GM13976 (cell line): ENCODE data around the gene RSPH4A.

ENCODE experiments used
- DNase-seq: peaks from one replicate; pipeline ENCODE4 v3.0.0; 2012; ENCODE audit warnings: low spot score
- in situ Hi-C: fragments of 300-500 bp; cut with MboI; formaldehyde crosslinking; loops from one replicate; pipeline ENCODE4 v1.12.0; 2022; ENCODE audit warnings: low sequenced_read_pairs, mixed read lengths, inconsistent platforms; ENCODE audit not compliant: unreplicated experiment
- TF ChIP-seq, protein P1 (sequence below): IDR thresholded peaks from 2 replicates; pipeline ENCODE4 v1.5.1; 2012; ENCODE audit warnings: borderline replicate concordance, mild to moderate bottlenecking; ENCODE audit not compliant: insufficient read depth; ENCODE audit errors: extremely low read depth, missing control alignments, control extremely low read depth

RSPH4A gene

DNA sequence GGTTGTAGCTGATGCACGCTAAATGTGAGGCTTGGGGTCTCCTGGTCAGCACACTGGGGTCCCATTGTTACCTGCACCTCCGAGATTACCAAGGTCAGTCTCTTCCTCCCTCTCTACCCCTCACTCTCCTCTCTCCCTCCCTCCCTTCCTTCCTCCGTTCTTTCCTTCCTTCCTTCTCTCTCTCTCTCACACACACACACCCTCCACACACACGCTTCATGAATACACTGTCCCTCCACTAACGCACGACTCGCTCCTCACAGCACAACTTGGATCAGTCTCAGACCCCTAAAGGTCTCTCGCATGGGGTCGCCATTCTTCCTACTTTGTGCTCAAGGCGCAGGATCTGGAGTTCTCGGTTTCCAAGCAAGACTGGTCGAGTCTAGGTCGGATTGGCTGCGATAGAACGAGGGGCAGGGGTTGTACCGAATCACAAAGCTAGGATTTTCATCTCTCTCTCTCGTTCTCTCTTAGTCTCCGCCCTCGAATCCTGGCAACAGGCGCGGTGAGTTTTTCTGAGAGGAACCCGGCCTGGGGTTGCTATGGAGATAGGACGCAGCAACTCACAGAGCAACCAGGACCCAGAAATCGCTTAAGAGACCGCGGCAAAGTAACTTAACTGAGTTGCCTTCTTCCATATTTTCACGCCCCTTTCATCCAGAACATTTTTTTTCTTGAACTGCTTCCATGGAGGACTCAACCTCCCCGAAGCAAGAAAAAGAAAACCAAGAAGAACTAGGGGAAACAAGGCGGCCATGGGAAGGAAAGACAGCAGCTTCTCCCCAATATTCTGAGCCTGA is at the start of gene RSPH4A:
Gene RSPH4A, plus strand, starts transcription at position 543 of the 800 bp plus-strand sequence. Its CDS starts 145 bp downstream, at position 688.
- DNase-seq = peak; percentile 84
- TF ChIP-seq, protein P1, sequence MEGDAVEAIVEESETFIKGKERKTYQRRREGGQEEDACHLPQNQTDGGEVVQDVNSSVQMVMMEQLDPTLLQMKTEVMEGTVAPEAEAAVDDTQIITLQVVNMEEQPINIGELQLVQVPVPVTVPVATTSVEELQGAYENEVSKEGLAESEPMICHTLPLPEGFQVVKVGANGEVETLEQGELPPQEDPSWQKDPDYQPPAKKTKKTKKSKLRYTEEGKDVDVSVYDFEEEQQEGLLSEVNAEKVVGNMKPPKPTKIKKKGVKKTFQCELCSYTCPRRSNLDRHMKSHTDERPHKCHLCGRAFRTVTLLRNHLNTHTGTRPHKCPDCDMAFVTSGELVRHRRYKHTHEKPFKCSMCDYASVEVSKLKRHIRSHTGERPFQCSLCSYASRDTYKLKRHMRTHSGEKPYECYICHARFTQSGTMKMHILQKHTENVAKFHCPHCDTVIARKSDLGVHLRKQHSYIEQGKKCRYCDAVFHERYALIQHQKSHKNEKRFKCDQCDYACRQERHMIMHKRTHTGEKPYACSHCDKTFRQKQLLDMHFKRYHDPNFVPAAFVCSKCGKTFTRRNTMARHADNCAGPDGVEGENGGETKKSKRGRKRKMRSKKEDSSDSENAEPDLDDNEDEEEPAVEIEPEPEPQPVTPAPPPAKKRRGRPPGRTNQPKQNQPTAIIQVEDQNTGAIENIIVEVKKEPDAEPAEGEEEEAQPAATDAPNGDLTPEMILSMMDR = no peak
- in situ Hi-C loops = no loop called here

DNA sequence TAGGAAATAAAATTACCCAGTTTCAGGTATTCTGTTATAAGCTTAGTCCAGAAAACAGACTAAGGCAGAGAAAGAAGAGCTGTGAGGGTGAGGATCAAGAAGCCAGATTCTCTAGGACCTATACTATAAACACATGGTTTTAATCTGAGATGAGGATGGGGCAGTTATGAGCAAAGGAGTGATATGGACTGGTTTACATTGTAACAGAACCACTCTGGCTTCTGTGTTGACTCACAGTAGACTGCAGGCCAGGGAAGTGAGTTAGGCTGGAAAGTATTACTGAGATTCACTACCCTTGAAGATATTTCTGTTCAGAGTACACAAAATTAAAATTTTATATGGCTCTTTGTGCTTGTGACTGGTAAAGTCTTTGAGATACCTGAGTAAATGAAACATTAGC is 48.2 kb upstream of the RSPH4A start:
- TF ChIP-seq, protein P1 = no peak
- in situ Hi-C loops = no loop called here
- no peak for DNase-seq

DNA sequence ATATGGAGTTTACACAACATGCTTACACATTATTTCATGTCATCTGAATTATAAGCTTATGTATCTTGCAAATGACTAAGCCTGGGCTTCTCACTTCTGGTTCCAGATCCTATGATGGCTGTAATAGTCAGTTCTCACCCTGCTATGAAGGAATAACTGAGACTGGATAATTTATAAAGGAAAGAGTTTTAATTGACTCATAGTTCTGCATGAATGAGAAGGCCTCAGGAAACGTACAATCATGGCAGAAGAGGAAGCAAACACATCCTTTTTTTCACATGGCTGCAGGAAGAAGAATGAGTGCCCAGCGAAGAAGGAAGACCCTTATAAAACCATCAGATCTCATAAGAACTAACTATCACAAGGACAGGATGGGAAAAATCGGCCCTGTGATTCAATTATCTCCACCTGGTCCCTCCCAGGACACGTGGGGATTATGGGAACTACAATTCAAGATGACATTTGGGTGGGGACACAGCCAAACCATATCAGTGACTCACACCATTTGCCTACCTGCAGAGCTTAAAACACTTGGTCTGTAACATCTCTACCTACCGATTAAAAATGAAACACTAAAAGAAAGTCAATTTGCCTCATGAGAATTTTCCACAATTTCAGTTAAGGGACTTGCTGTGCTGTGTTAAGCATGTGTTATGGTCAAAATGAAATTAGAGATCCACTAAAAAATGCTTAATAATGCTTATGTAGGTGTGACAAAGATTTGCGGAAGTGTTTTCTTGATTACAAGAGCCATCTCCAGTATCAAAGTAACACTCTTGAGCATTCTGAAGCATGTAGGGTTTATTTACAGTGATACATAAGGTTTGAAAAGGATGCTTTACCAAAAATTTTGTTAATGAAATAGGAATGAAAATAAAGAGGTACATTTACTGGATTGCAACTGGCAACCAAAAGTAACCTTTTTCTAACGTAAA is 47.2 kb upstream of the RSPH4A start:
- no peak for DNase-seq
- TF ChIP-seq, protein P1 = no peak
- in situ Hi-C loops = no loop called here

DNA sequence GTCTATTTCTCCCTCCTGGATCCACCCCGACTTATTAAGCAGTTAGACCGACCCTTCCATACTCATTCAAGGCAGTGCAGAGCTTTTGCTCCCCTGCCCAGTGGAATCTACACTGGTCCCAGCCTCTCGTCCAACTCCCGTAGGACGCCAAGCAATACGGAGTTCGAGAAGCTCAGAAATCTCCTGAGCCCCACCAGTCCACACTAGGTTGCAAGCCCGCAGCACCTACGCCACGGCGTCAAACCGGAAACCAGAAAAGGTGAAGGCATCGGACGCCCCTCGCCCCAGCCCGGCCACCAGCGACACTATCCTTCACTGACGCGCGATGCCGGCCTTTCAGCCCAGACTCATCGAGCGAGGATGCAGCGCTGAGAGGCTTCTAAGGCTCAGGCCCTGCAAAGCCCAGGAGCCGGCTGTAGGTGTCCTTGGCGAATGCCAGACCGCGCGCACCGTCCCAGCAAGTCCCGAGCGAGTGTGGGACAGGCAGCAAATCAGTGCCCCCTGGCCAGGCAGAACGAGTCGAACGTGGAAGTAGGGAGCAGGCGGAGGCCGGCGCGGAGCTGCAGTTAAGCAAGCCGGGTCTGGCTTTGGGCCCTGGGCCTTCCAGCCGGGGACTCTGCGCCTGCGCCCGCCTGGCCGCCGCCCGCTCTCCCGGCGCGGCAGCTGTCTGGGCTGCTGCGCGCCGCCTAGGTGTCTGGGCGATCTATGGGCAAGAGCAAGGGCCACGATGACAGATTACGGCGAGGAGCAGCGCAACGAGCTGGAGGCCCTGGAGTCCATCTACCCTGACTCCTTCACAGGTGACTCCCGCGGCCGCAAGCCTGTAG is 45.2 kb upstream of the RSPH4A start, which contains the start of gene RWDD1:
Gene RWDD1, plus strand, starts transcription at position 649 of the 827 bp plus-strand sequence. Its CDS starts 79 bp downstream, at position 728.
- TF ChIP-seq, protein P1 = no peak
- in situ Hi-C loops = no loop called here
- peak; percentile 97 for DNase-seq

DNA sequence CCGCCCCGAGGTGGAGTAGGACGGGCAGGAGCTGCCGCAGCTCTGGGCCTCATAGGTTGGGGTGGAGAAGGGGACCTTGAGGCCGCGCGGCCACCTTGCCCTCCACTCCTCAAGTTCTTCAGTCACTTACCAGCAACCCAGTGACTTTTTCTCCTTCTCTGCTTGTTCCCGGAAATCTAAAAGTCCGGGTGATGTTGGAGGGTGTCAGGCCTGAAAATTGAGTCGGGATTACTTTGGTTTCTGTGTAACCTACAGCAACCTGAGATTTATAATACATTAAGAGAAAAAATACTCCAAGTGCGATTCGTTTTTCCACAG is 44.6 kb upstream of the RSPH4A start:
- in situ Hi-C loops = no loop called here
- no peak for DNase-seq
- TF ChIP-seq, protein P1 = no peak

DNA sequence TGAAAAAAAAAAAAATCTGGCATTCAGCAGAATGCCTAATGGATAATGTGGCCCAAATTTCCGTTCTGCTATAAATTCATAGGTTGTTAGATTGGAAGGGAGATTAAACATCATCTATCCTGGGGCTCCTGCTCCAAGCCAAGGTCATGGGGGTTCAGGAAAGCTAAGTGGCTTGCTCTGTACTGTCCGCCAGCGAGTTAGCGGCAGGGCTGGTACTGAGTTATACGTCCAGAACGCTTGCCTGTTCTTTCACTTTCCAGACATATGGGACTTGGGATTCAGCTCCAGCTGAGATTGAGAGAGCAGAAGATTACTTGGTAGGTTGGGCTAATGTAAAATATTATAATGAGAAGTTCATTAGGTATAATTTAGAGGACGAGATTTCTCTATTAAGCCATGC is 44.1 kb upstream of the RSPH4A start:
- in situ Hi-C loops = no loop called here
- TF ChIP-seq, protein P1 = no peak
- no peak for DNase-seq
